IMR-90 (cell line): ENCODE results near the gene TLR10. TPM values are rescaled to one million over a fixed set of nuclear protein-coding genes. Genes with fewer than 3 reads are reported as not detected.

ENCODE experiments used
- ATAC-seq: fragments of 200-7000 bp; cut with Tn5 transposase; 2 replicates; pipeline ENCODE4 v1.9.1; 2020; ENCODE audit warnings: low read depth, mild to moderate bottlenecking, moderate library complexity
- BruUV-seq: library from RNA; stranded (reverse); fragments of 400-500 nt; replicated peaks from 2 replicates; lab custom pipeline; 2021; lab: Mats Ljungman, UMichigan
- CTCF ChIA-PET: fragments of 300-600 bp; formaldehyde crosslinking; extraction: SDS; loops from one replicate; lab custom pipeline; 2021; ENCODE audit warnings: antibody characterized with exemption; lab: Yijun Ruan, JAX
- POLR2A ChIA-PET: fragments of 300-600 bp; sonication (Branson Sonifier 250); formaldehyde crosslinking; loops from one replicate; lab custom pipeline; 2022; ENCODE audit warnings: antibody characterized with exemption; ENCODE audit not compliant: unreplicated experiment; lab: Charles Lee
- DNase-seq: peaks from one replicate; pipeline ENCODE4 v3.0.0; 2013
- H2AFZ ChIP-seq: replicated peaks from 2 replicates; pipeline ENCODE3; 2013; ENCODE audit warnings: low read length, mild to moderate bottlenecking; ENCODE audit not compliant: poor library complexity
- H2AK5ac ChIP-seq: 2 replicates; pipeline ENCODE4 v1.6.1; 2013; ENCODE audit warnings: low read depth, low read length, inconsistent platforms
- H2AK9ac ChIP-seq: replicated peaks from 2 replicates; pipeline ENCODE3; 2013; ENCODE audit warnings: mild to moderate bottlenecking, low read depth, low read length, moderate library complexity; ENCODE audit not compliant: poor library complexity
- H2BK120ac ChIP-seq: 2 replicates; pipeline ENCODE4 v1.6.1; 2013; ENCODE audit warnings: low read depth, low read length, inconsistent platforms
- H2BK15ac ChIP-seq: 3 replicates; pipeline ENCODE4 v1.6.1; 2013; ENCODE audit warnings: low read depth, low read length, inconsistent platforms
- H2BK20ac ChIP-seq: 2 replicates; pipeline ENCODE4 v1.6.1; 2013; ENCODE audit warnings: low read depth, mild to moderate bottlenecking, inconsistent platforms, low read length, moderate library complexity
- H2BK5ac ChIP-seq: 2 replicates; pipeline ENCODE4 v1.6.1; 2013; ENCODE audit warnings: mild to moderate bottlenecking, low read depth, low read length, inconsistent platforms; ENCODE audit not compliant: poor library complexity, severe bottlenecking
- H3K14ac ChIP-seq: replicated peaks from 2 replicates; pipeline ENCODE4 v1.6.1; 2013; ENCODE audit warnings: low read depth, low read length, inconsistent platforms
- H3K18ac ChIP-seq: 2 replicates; pipeline ENCODE4 v1.6.1; 2013; ENCODE audit warnings: low read depth, low read length, control low read depth
- H3K23ac ChIP-seq: 2 replicates; pipeline ENCODE4 v1.6.1; 2013; ENCODE audit warnings: low read depth, low read length, inconsistent platforms
- H3K27ac ChIP-seq: 2 replicates; pipeline ENCODE4 v1.5.1; 2013; ENCODE audit warnings: mild to moderate bottlenecking, control low read depth, low read length; ENCODE audit not compliant: insufficient read depth
- H3K27me3 ChIP-seq: 2 replicates; pipeline ENCODE4 v1.6.1; 2013; ENCODE audit warnings: low read length; ENCODE audit not compliant: control insufficient read depth, insufficient read depth
- H3K36me3 ChIP-seq: 2 replicates; pipeline ENCODE4 v1.6.1; 2013; ENCODE audit warnings: low read length, mixed read lengths; ENCODE audit not compliant: control insufficient read depth, insufficient read depth
- H3K4ac ChIP-seq: 2 replicates; pipeline ENCODE4 v1.6.1; 2013; ENCODE audit warnings: low read depth, low read length, inconsistent platforms
- H3K4me1 ChIP-seq: 2 replicates; pipeline ENCODE4 v1.6.1; 2013; ENCODE audit warnings: low read length, mixed read lengths; ENCODE audit not compliant: control insufficient read depth, insufficient read depth
- H3K4me2 ChIP-seq: 2 replicates; pipeline ENCODE4 v1.6.1; 2013; ENCODE audit warnings: low read depth, mild to moderate bottlenecking, control low read depth, low read length, moderate library complexity
- H3K4me3 ChIP-seq: 2 replicates; pipeline ENCODE4 v1.5.1; 2013; ENCODE audit warnings: low read depth, mild to moderate bottlenecking, control low read depth, low read length, moderate library complexity; ENCODE audit not compliant: insufficient read depth
- H3K56ac ChIP-seq: 2 replicates; pipeline ENCODE4 v1.6.1; 2013; ENCODE audit warnings: low read length, inconsistent platforms; ENCODE audit not compliant: insufficient read depth; ENCODE audit errors: extremely low read depth
- H3K79me1 ChIP-seq, 2 experiments: 2 replicates each; pipeline ENCODE4 v1.6.1; 2013; ENCODE audit warnings: low read length in 2 of 2, inconsistent platforms in 1 of 2, low read depth in 1 of 2
- H3K9ac ChIP-seq: 2 replicates; pipeline ENCODE4 v1.6.1; 2013; ENCODE audit warnings: low read depth, low read length, control low read depth
- H3K9me1 ChIP-seq: 2 replicates; pipeline ENCODE4 v1.6.1; 2013; ENCODE audit warnings: low read length, inconsistent platforms; ENCODE audit not compliant: insufficient read depth
- H3K9me3 ChIP-seq: 2 replicates; pipeline ENCODE4 v1.6.1; 2013; ENCODE audit warnings: low read length; ENCODE audit not compliant: control insufficient read depth, insufficient read depth
- H4K20me1 ChIP-seq: 2 replicates; pipeline ENCODE4 v1.6.1; 2013; ENCODE audit warnings: low read length, inconsistent platforms; ENCODE audit not compliant: insufficient read depth
- H4K5ac ChIP-seq: 2 replicates; pipeline ENCODE4 v1.6.1; 2013; ENCODE audit warnings: mild to moderate bottlenecking, low read depth, low read length, control low read depth
- H4K8ac ChIP-seq, 2 experiments: 2 replicates each; pipeline ENCODE4 v1.6.1; 2013; ENCODE audit warnings: low read depth in 2 of 2, low read length in 2 of 2, control low read depth in 1 of 2, inconsistent platforms in 1 of 2
- H4K91ac ChIP-seq: 2 replicates; pipeline ENCODE4 v1.6.1; 2013; ENCODE audit warnings: low read depth, low read length, inconsistent platforms; ENCODE audit not compliant: insufficient read depth
- NFE2L2 ChIP-seq: fragments of 150-350 bp; IDR thresholded peaks from 2 replicates; pipeline ENCODE4 v1.6.1; 2016; ENCODE audit warnings: low read depth, mild to moderate bottlenecking, low read length
- WGBS, 2 experiments: methylation state at CpG; one replicate each; pipeline versions ENCODE4 v1.1.5 to v1.1.7; 2013; ENCODE audit warnings: missing lambda C conversion rate in 2 of 2; ENCODE audit not compliant: insufficient read length in 1 of 2; ENCODE audit errors: extremely low coverage in 2 of 2; 5-methylcytosine and 5-hydroxymethylcytosine counted together
- dilution Hi-C: fragments of 300-500 bp; cut with HindIII; formaldehyde crosslinking; loops from one replicate; pipeline ENCODE4 v1.14.3; 2018; ENCODE audit warnings: low sequenced_read_pairs; ENCODE audit not compliant: unreplicated experiment
- in situ Hi-C: fragments of 300-500 bp; cut with MboI; formaldehyde crosslinking; loops from 3 replicates; pipeline ENCODE4 v1.14.3; 2019; ENCODE audit warnings: low sequenced_read_pairs, inconsistent platforms, mixed read lengths
- intact Hi-C: fragments of 100-400 bp; cut with micrococcal nuclease; formaldehyde crosslinking; loops from 2 replicates; pipeline ENCODE4 v1.10.0; 2022
- polyA plus RNA-seq, 3 experiments: library from polyadenylated mRNA; depleted of rRNA; stranded (reverse); fragments of >200 nt; gene quantifications; 2 replicates each; pipeline ENCODE4 v1.2.3, GENCODE V29; 2012; ENCODE audit warnings: low replicate concordance in 1 of 3
- total RNA-seq: library from RNA; depleted of rRNA; stranded (reverse); fragments of >200 nt; gene quantifications from 2 replicates; pipeline ENCODE4 v1.2.3, GENCODE V29; 2012

Gene TLR10
- total and polyA plus RNA-seq, 2 of the 4 experiments (the other 2 are of a cell fraction): not detected

DNA sequence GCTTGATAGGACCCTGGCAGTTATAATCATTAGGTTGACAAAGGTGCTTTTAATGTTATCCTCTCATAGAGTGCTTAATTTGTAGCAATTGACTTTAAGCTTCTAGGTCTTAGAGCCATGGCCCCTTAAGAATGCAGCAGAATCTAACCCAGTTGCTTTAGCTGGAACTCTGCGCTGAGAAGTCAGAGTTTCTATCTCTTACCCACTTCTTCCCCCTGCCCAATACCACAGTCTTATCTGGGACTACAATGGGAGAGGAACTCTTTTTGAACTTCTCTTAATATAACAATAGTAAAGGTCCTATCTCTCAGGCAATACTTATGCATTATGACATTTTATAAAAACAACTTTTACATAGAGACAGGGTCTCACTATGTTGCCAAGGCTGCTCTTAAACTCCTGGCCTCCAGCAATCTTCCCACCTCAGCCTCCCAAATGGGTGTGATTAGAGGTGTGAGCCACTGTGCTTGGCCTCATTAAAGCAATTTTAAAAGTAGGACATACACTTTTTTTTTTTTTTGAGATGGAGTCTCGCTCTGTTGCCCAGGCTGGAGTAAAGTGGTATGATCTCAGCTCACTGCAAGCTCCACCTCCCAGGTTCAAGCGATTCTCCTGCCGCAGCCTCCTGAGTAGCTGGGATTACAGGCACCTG lies 1.8 kb downstream of the TLR10 start:
- Histone ChIP-seq H3K9ac (no peak overlapping the region), H3K4ac (no peak overlapping the region), H3K4me3 (no peak overlapping the region), H3K56ac (no peak overlapping the region), H3K4me1 (no peaks in the 10 kb centered on the region), H3K79me1 (no peaks in the 10 kb centered on the region), H3K18ac (no peak overlapping the region), H4K8ac (no peak overlapping the region), H2BK20ac (no peak overlapping the region), H2AK9ac (no peak overlapping the region), H2BK5ac (no peak overlapping the region), H2AFZ (no peak overlapping the region), H3K9me3 (no peaks in the 10 kb centered on the region), H4K91ac (no peak overlapping the region), H3K4me2 (no peak overlapping the region), H3K27ac (no peak overlapping the region), H2AK5ac (no peak overlapping the region), H2BK120ac (no peak overlapping the region), H4K5ac (no peak overlapping the region), H4K20me1 (no peaks in the 10 kb centered on the region), H3K14ac (no peak overlapping the region), H3K9me1 (no peaks in the 10 kb centered on the region), H3K23ac (no peak overlapping the region), H2BK15ac (no peak overlapping the region), H3K36me3 (no peaks in the 10 kb centered on the region), H3K27me3 (peaks cover 4% of the 10 kb centered on the region)
- intact Hi-C loops: no loop called here
- ChIA-PET CTCF (interaction anchor here (1.0 to 2.2 kb wide), 4 partner anchors 10 to 24 kb away, joined by 3 to 10 read pairs (median 6); no protein-coding TSS in a partner anchor), POLR2A (no interaction called here)
- dilution Hi-C loops: no loop called here
- TF ChIP-seq NFE2L2: no peak
- DNase-seq (no peak), ATAC-seq (no peak)
- in situ Hi-C loops: no loop called here
- BruUV-seq: no TSS peak
- no CpG with 5 or more reads among the region's 4 CpGs for WGBS, 2 experiments
